Testis (tissue), 2 donors: ENCODE measurements around the gene STARD3.

ENCODE experiments used
- POLR2A ChIP-seq: fragments of 450-650 bp; IDR thresholded peaks from one replicate; pipeline ENCODE4 v1.6.1; 2017; ENCODE audit warnings: antibody characterized with exemption, mild to moderate bottlenecking, moderate library complexity
- TF ChIP-seq, protein P1 (sequence below), 3 experiments: fragments of 450-650 bp in 2 of 3; fragments of 200-600 bp in 1 of 3; sonication (generic) in 1 of 3; IDR thresholded peaks; one replicate each; pipeline ENCODE4 v1.5.1; 2016 to 2019; ENCODE audit warnings: antibody characterized with exemption in 3 of 3, mild to moderate bottlenecking in 2 of 3, moderate library complexity in 1 of 3

DNA sequence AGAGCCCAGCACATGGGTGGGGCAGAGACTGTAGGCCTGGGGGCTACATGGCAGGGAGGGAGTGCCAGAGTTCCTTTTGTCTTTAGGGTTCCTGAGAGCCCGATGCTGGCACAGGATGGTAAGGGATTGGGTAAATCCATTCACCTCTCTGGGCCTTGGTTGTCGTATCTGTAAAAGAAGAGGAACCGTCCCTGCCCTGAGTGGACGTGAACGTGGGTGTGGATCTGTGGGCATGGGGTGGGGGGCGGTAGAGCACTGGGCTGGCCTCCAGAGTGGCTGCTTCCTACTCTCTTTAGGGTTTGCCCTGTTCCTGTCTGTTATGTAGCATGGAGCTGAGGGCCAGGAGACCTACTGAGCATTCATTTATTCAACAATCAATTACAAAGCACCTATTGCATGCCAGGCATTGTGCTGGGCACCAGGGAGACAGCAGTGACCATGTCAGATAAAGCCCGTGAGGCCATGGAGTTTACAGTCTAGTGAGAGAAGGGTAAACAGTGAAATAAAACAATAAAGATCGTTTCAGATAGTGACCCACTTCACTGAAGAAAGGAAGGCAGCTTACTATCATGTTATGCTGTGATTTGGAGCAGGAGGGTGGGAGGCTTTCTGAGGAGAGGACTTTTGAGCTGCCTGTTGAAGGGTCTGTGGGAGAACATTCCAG lies 15.1 kb downstream of the STARD3 start:
- TF ChIP-seq, protein P1, sequence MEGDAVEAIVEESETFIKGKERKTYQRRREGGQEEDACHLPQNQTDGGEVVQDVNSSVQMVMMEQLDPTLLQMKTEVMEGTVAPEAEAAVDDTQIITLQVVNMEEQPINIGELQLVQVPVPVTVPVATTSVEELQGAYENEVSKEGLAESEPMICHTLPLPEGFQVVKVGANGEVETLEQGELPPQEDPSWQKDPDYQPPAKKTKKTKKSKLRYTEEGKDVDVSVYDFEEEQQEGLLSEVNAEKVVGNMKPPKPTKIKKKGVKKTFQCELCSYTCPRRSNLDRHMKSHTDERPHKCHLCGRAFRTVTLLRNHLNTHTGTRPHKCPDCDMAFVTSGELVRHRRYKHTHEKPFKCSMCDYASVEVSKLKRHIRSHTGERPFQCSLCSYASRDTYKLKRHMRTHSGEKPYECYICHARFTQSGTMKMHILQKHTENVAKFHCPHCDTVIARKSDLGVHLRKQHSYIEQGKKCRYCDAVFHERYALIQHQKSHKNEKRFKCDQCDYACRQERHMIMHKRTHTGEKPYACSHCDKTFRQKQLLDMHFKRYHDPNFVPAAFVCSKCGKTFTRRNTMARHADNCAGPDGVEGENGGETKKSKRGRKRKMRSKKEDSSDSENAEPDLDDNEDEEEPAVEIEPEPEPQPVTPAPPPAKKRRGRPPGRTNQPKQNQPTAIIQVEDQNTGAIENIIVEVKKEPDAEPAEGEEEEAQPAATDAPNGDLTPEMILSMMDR (IDR thresholded peaks at IDR 0.05), result no peak
- TF ChIP-seq POLR2A, result no peak
